Body of pancreas (tissue), 4 donors: ENCODE measurements around the gene ACER2.

Source experiments
- POLR2A ChIP-seq, 3 donors: fragments of 450-650 bp; IDR thresholded peaks; one replicate each; pipeline ENCODE4 v1.6.1; 2016; ENCODE audit warnings: antibody characterized with exemption in 3 of 3, mild to moderate bottlenecking in 2 of 3
- TF ChIP-seq, protein P1 (sequence below), 7 experiments: fragments of 450-650 bp in 4 of 7; fragments of 200-600 bp in 3 of 7; sonication (generic) in 3 of 7; IDR thresholded peaks; one replicate each; pipeline ENCODE4 v1.5.1; 2016 to 2019; ENCODE audit warnings: antibody characterized with exemption in 7 of 7

DNA sequence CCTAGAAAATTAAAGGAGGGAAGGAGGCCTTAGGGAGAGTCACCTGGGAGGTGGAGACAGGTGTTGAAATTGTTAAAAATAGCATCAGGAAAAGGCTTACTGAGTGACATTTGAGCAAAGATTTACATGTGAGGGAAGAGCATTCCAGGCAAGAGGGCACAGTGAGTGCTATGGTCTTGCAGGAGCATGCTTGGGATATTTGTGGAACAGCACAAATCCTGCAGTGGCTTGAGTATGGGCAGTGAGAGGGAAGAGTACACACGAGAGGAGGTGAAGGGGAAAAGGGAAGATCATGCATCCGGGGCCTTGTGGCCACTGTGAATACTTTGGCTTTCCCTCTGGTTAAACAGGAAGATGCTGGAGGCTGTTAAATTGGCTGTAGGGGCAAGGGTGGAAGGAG, 36.6 kb downstream of the ACER2 start:
- TF ChIP-seq, protein P1, sequence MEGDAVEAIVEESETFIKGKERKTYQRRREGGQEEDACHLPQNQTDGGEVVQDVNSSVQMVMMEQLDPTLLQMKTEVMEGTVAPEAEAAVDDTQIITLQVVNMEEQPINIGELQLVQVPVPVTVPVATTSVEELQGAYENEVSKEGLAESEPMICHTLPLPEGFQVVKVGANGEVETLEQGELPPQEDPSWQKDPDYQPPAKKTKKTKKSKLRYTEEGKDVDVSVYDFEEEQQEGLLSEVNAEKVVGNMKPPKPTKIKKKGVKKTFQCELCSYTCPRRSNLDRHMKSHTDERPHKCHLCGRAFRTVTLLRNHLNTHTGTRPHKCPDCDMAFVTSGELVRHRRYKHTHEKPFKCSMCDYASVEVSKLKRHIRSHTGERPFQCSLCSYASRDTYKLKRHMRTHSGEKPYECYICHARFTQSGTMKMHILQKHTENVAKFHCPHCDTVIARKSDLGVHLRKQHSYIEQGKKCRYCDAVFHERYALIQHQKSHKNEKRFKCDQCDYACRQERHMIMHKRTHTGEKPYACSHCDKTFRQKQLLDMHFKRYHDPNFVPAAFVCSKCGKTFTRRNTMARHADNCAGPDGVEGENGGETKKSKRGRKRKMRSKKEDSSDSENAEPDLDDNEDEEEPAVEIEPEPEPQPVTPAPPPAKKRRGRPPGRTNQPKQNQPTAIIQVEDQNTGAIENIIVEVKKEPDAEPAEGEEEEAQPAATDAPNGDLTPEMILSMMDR (IDR thresholded peaks at IDR 0.05): no peak
- no peak for TF ChIP-seq POLR2A (IDR thresholded peaks at IDR 0.05)
